Left cardiac atrium (tissue), 4 donors: ENCODE measurements around the gene NIPAL3. TPM values are rescaled to one million over a fixed set of nuclear protein-coding genes. Genes with fewer than 3 reads are reported as not detected.

ENCODE experiments used
- ATAC-seq, 2 donors: fragments of 200-7000 bp; cut with Tn5 transposase; one replicate each; pipeline ENCODE4 v1.9.1; 2020; ENCODE audit warnings: mild to moderate bottlenecking in 2 of 2, moderate library complexity in 2 of 2
- DNase-seq: peaks from one replicate; pipeline ENCODE4 v3.0.0-alpha.2; 2020
- intact Hi-C, 2 donors: fragments of 100-400 bp; cut with DNase I; formaldehyde crosslinking; loops; one replicate each; pipeline versions ENCODE4 v1.14.1 to v1.15.1; 2022 to 2023
- long read RNA-seq: library from polyadenylated mRNA; unstranded; transcript quantifications from one replicate; pipeline ENCODE4 v2.0.0, GENCODE V29; 2021
- total RNA-seq, 2 donors: library from RNA; stranded (reverse); fragmentation: NEBNext Ultra II Directional; extraction: Animal tissue kit (Norgen Biotek cat#: 25700); gene quantifications; one replicate each; pipeline ENCODE4 v1.2.1, GENCODE V29; 2021
- donor health status: DM: no; HTN: yes; CAD: no.
- donor health status: DM: no; HTN: yes; CAD: no; lungs with severe emphysema.
- donor health status: DM: yes; HTN: yes; CAD: no.
- donor health status: Dilated cardiomyopathy.

The NIPAL3 gene
- 10 to 100 TPM; 20.4 to 26.2 TPM for total RNA-seq
- long read RNA-seq, transcript NIPAL3-204 (12 exons, 1,711 nt), result major isoform, 21 of 27 reads
- long read RNA-seq, partial matches to known transcripts, result 1 of 27 reads
- long read RNA-seq, other reads (novel, unspliced or antisense), result 5 of 27 reads

DNA sequence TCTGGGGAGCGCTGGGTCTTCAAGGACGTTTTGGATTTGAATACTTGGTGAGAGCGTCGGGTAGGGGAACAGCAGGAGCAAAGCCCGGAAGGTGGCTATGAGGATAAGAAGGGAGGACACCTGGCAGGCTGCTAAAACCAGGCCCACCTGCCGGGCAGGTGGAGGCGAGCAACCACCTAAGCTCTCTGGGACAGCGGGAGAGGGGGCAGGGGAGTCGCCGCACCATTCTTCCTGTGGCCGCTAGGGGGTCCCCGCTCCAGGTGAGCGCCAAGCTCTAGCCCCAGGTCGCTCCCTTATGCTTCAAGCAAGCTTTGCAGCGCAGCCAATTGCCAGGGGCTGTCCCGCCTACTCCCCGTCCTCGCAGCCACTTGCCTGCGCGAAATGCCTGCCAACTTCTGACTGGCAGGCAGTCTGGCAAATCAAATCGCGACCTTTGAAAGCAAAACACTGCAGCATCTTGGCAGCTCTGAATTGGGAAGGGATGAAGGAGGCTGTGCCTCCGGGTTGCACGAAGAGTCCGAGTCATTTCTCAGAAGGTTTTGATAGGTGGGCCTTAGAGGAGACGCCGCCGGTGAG lies at the start of gene NIPAL3:
NIPAL3 (plus strand) TSS at position 469 of the 576 bp plus-strand sequence. CDS start 3,746 bp downstream, outside the sequence.
- intact Hi-C loops, result loop anchor here in 1 of 2 donors (5.0 to 10.0 kb wide), 2 partner anchors 87 to 219 kb away; partner anchors contain the start of gene RCAN3
- DNase-seq, result peak; percentile 98
- peak; percentile 95 for ATAC-seq

GRCh38 chr1:24366707-24367106 lies 48.9 kb upstream of the NIPAL3 start:
- intact Hi-C loops, result no loop called here
- no peak for ATAC-seq

DNA sequence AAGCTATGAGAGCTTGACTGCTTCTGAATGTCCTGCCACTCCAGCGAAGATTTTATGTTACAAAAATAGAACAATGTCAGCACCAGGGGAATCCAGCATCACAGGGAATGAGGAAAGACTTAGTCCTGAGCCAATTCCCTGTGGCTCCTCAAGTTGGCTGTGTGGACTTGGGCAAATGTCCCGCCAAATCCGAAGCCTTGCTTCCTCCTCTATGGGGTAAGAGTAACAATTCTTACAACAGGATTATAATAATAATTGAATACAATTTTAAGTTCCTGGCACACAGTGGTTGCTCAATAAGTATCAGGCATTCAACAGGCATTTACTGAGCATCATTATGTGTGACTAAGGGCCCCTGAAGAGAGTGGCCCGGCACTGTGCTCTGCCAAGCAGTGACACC lies 46.4 kb upstream of the NIPAL3 start:
- ATAC-seq (peak; percentile 44 to 88), DNase-seq (peak; percentile 35)
- intact Hi-C loops, result no loop called here

More at GRCh38 chr1:24366707-24367106, 48.9 kb upstream of the NIPAL3 start:
- DNase-seq, result no peak

DNA sequence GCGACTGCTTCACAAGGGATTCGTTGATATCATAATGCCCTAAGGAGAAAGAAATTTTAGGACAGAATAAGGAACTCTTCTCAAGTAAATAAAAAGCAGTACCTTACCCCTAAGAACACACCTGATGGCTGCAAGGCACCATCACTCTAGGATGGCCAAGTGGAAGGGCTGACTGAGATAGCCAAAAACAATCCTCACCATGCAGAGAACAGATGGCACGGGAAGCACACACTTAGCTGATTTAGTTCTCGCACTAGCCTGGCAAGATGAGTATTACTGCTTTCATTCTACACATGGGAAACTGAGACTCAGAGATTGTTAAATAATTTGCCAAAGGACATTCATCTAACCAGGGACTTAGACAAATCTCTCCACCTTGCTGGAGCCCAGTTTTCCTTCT lies 45.8 kb upstream of the NIPAL3 start:
- no peak for ATAC-seq
- intact Hi-C loops, result no loop called here

DNA sequence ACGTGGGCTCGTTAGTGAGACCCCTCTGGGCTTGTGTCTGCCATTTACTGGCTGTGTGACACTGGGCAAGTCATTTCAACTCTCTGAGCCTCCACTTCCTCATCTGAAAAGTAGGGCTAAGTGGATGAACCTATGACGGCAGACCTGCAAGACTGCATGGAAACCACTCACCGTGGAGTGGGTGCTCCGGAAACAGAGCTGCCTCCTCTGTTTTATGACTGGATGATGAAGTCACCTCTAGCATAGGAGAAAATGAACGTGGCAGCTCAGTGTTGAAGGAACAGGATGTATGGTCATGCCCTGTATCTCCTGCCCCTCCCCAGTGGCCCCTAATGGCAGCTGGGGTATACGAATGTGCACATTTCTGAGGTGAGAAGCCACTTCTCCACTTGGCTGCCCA lies 42.6 kb upstream of the NIPAL3 start:
- intact Hi-C loops, result no loop called here
- DNase-seq (no peak), ATAC-seq (no peak)

More for the DNA sequence above, 45.8 kb upstream of the NIPAL3 start:
- no peak for DNase-seq

DNA sequence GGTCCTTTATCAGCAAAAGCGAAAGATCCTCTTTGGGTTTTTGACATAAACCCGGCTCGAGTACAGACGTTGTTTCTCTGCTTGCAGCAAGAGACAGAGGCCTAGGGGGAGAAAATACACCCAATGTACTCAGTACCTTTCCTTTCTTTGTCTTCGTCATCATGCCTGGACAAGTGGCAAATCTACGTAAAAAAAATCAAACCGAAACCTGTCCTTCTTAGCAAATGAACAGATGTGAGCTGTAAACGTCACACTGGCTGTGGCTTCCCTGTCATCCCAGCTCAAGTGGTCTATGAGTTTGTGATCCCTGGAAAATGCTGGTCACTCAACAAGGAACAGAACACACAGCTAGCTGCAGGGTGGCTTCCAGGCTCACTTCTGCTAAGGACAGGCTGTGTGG lies 41.9 kb upstream of the NIPAL3 start:
- DNase-seq (no peak), ATAC-seq (no peak)
- intact Hi-C loops, result no loop called here

GRCh38 chr1:24374891-24375786 lies 40.5 kb upstream of the NIPAL3 start:
- intact Hi-C loops, result no loop called here
- DNase-seq (no peak), ATAC-seq (no peak)

- DNase-seq, result no peak
- intact Hi-C loops, result no loop called here
- ATAC-seq, result peak in 1 of 2 donors; percentile 25
These were observed 35.8 kb upstream of the NIPAL3 start for GRCh38 chr1:24379733-24380315.

- DNase-seq, result no peak
- intact Hi-C loops, result no loop called here
- no peak for ATAC-seq
These were observed 35.1 kb upstream of the NIPAL3 start for GRCh38 chr1:24380508-24380907.

- DNase-seq (no peak), ATAC-seq (no peak)
- intact Hi-C loops, result no loop called here
These were observed 34.3 kb upstream of the NIPAL3 start for GRCh38 chr1:24381256-24381655.

GRCh38 chr1:24382165-24382577 lies 33.4 kb upstream of the NIPAL3 start:
- no peak for DNase-seq
- no peak for ATAC-seq
- intact Hi-C loops, result no loop called here

- no peak for ATAC-seq
- no peak for DNase-seq
- intact Hi-C loops, result no loop called here
These were observed 32.1 kb upstream of the NIPAL3 start for GRCh38 chr1:24383381-24383940.

DNA sequence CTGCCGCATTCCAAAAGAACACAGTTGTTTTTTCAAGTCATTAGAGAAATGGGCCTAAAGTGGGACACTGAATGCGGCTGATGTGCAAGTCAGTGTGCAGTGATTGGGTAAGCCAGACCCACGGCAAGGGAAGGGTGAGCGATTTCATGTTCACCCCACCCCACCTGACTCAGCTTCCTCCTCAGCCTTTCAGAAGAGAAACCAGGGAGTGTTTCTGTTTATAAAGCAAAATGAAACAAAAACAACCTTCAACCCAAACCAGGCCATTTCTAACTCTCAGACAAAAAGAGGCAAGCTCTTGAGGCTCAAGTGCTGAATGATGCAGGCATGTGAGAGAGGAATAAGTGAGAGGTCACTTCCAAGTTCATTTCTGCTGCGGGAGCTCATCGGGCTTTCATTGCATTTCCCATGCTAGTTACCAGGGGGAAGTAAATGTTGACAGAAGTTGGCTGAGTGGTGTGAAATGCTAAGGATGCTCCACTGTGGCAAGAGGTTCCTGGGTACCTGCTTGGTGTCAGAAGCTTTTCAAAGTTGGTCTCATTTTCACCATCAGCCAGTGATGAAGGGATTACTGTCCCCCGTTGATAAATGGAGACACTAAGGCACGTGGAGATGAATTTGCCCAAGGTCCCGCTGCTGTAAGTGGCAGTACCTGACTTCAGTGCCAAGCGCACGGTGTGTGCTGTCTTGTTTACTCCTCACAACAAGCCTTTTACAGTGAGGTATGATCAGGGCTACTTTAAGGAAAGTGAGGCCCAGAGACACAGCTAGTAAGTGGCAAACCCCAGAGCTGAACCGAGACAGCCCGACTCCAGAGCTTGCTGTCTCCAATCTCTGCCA lies 31.1 kb upstream of the NIPAL3 start:
- ATAC-seq (peak in 1 of 2 donors; percentile 72), DNase-seq (peak; percentile 56)
- intact Hi-C loops, result no loop called here

- intact Hi-C loops, result no loop called here
- DNase-seq (no peak), ATAC-seq (no peak)
These were observed 30.3 kb upstream of the NIPAL3 start for GRCh38 chr1:24385160-24385940.

DNA sequence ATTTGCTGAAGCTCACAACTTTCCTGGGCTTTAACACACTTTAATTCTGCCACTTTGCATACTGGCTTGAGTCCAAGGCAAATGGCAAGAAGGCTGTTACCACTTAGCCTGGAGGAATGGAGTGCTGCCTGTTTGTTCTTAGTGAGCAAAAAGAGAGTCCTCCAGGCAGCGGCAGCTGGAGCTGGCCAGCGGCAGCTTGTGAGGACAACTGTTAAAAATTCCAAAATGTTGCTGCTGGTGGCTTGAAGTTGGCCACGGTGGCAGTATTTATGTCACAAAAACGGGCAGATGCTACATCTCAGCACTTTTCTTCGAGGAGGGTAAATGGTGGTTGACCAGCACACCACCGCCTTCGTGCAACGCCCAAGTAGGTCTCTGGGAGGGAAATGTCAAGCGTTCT lies 29.4 kb upstream of the NIPAL3 start:
- no peak for ATAC-seq
- intact Hi-C loops, result no loop called here
- no peak for DNase-seq

GRCh38 chr1:24386931-24387330 lies 28.7 kb upstream of the NIPAL3 start:
- intact Hi-C loops, result no loop called here
- ATAC-seq (no peak), DNase-seq (no peak)

DNA sequence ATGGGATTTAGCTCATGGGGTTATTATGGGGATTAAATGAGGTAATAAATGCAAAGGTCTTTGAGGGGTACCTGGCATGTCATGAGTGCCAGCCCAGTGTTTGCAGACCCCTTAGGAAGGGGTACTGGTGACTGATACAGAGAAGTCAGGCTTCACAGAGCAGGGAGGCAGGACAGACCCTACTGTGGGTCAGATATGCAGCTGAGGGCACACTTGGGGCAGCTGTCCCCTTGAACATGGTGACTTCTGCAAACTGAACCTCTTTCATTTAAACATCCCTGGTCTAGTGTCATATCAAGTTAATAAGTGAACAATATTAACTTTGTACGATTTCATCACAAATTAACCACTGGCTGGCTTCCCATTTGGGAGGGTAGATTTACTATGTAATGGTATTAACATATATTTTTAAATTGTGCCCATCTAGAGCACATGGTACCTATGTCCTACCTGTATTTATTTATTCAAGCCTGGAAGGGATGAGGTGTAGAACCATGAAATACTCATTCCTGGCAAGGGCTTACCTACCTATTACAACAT lies 27.9 kb upstream of the NIPAL3 start:
- no peak for DNase-seq
- intact Hi-C loops, result no loop called here
- no peak for ATAC-seq
